Astrocyte (in vitro differentiated cells and primary cell): ENCODE results near the gene TRIP13. TPM values are rescaled to one million over a fixed set of nuclear protein-coding genes. Genes with fewer than 3 reads are reported as not detected.

Experiments used
- DNase-seq: peaks from one replicate; pipeline ENCODE4 v3.0.0-alpha.2; 2010; ENCODE audit warnings: low read depth
- FAIRE-seq: peaks from 2 replicates; lab custom pipeline; 2011; peaks lifted over from hg19 to GRCh38; lab: Jason Lieb, UNC
- H2AFZ ChIP-seq: 2 replicates; pipeline ENCODE4 v1.6.0; 2012; ENCODE audit warnings: low read depth, low read length, inconsistent platforms
- H3K27ac ChIP-seq: 2 replicates; pipeline ENCODE4 v1.5.1; 2011; ENCODE audit warnings: low read depth, low read length, inconsistent platforms
- H3K27me3 ChIP-seq: 2 replicates; pipeline ENCODE4 v1.6.0; 2011; ENCODE audit warnings: low read length, inconsistent platforms; ENCODE audit not compliant: insufficient read depth
- H3K36me3 ChIP-seq: 2 replicates; pipeline ENCODE4 v1.5.1; 2011; ENCODE audit warnings: low read length, inconsistent platforms; ENCODE audit not compliant: insufficient read depth
- H3K4me1 ChIP-seq: 2 replicates; pipeline ENCODE4 v1.5.1; 2011; ENCODE audit warnings: low read length, inconsistent platforms; ENCODE audit not compliant: insufficient read depth
- H3K4me2 ChIP-seq: 2 replicates; pipeline ENCODE4 v1.6.0; 2012; ENCODE audit warnings: low read length, inconsistent platforms
- H3K4me3 ChIP-seq: 2 replicates; pipeline ENCODE4 v1.5.1; 2011; ENCODE audit warnings: low read depth, mild to moderate bottlenecking, low read length, inconsistent platforms; ENCODE audit not compliant: insufficient read depth
- H3K79me2 ChIP-seq: 2 replicates; pipeline ENCODE4 v1.6.0; 2012; ENCODE audit warnings: mild to moderate bottlenecking, low read length, inconsistent platforms; ENCODE audit not compliant: insufficient read depth
- H3K9ac ChIP-seq: 2 replicates; pipeline ENCODE4 v1.6.0; 2012; ENCODE audit warnings: mild to moderate bottlenecking, low read length, inconsistent platforms
- H3K9me3 ChIP-seq: 2 replicates; pipeline ENCODE4 v1.5.1; 2012; ENCODE audit warnings: low read depth, mild to moderate bottlenecking, low read length, inconsistent platforms; ENCODE audit not compliant: insufficient read depth
- H4K20me1 ChIP-seq: 2 replicates; pipeline ENCODE4 v1.6.0; 2012; ENCODE audit warnings: low read length, inconsistent platforms; ENCODE audit not compliant: insufficient read depth
- H3K27ac Mint-ChIP-seq: one replicate; pipeline ENCODE4 v1.8.0; 2021; ENCODE audit warnings: mild to moderate bottlenecking, mixed read lengths; ENCODE audit not compliant: unreplicated experiment
- H3K27me3 Mint-ChIP-seq: one replicate; pipeline ENCODE4 v1.8.0; 2021; ENCODE audit warnings: low read depth, mixed read lengths; ENCODE audit not compliant: unreplicated experiment
- H3K36me3 Mint-ChIP-seq: one replicate; pipeline ENCODE4 v1.8.0; 2021; ENCODE audit warnings: low read depth, mixed read lengths; ENCODE audit not compliant: unreplicated experiment
- H3K4me1 Mint-ChIP-seq: one replicate; pipeline ENCODE4 v1.8.0; 2021; ENCODE audit warnings: low read depth, mixed read lengths; ENCODE audit not compliant: unreplicated experiment
- H3K4me3 Mint-ChIP-seq: one replicate; pipeline ENCODE4 v1.8.0; 2021; ENCODE audit warnings: mild to moderate bottlenecking, moderate library complexity, mixed read lengths; ENCODE audit not compliant: unreplicated experiment
- H3K9me3 Mint-ChIP-seq: one replicate; pipeline ENCODE4 v1.8.0; 2021; ENCODE audit warnings: mild to moderate bottlenecking, mixed read lengths; ENCODE audit not compliant: unreplicated experiment
- CTCF ChIP-seq: IDR thresholded peaks from 2 replicates; pipeline ENCODE4 v1.5.1; 2011; ENCODE audit warnings: low read depth, mild to moderate bottlenecking, inconsistent platforms, low read length, moderate library complexity; ENCODE audit not compliant: insufficient read depth
- EZH2 ChIP-seq: IDR thresholded peaks from 2 replicates; pipeline ENCODE4 v1.6.1; 2012; ENCODE audit warnings: mild to moderate bottlenecking, low read length, inconsistent platforms; ENCODE audit not compliant: insufficient read depth
- total RNA-seq: library from RNA; stranded (reverse); gene quantifications from 2 replicates; pipeline ENCODE4 v1.2.1, GENCODE V29; 2021

TRIP13 gene
- total RNA-seq, 1 donor from 2014 or later, result 7.3 TPM

DNA sequence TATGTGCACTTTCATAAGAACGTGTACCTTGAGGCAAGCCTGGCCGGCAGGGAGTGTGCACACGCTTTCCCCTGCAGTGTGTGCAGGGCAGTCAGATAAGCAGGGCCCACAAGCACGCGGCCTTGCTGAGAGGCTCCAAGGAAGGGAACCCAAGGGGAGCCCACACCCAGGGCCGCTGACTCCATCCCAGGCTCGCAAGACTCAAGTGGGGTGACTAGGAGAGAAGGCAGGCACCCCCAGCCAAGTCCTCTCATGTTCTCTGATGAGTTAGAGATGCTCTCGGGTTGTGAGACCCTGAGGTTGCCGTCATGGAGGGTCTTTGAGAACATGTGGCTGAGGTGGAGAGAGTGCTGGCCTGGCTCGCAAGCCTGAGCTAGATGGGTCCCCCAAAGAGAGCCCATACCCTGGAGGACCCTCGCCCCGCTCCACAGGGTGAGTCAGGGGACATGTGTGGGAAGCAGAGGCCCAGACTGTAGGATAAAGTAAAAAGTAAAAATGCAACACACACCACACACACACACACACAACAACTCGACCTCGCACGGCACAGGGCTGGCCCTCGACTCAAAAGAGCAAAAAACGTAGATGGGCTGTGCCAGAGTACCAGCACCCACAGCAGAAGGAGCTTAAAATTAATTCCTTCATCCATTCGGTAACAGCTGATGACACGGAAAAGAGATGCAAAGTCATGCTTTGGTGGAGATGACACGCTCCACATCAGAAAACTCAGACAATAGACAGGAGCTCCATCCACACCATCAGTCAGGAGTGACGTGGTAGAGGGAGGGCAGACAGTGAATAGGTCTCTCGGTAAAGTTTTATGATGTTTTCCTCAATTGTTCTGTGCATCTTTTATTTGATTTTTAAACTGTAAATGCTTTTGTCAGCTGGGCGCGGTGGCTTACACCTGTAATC is 61.1 kb downstream of the TRIP13 start:
- TF ChIP-seq EZH2 (no peak), CTCF (no peak)
- Histone ChIP-seq H3K36me3 (no peaks in the 10 kb centered on the region), H3K4me3 (no peak overlapping the region), H2AFZ (no peak overlapping the region), H3K79me2 (no peaks in the 10 kb centered on the region), H3K9me3 (peaks cover 19% of the 10 kb centered on the region), H3K27ac (no peak overlapping the region), H4K20me1 (peaks cover 22% of the 10 kb centered on the region), H3K4me1 (peaks cover 29% of the 10 kb centered on the region), H3K4me2 (no peak overlapping the region), H3K9ac (no peak overlapping the region), H3K27me3 (peaks cover 63% of the 10 kb centered on the region)
- Mint-ChIP-seq H3K36me3 (peaks cover 5% of the 10 kb centered on the region), H3K4me1 (peaks cover 16% of the 10 kb centered on the region), H3K4me3 (no peak overlapping the region), H3K27me3 (peaks cover 62% of the 10 kb centered on the region), H3K9me3 (peaks cover 10% of the 10 kb centered on the region), H3K27ac (peak overlapping the region; percentile 81)
- DNase-seq (no peak), FAIRE-seq (no peak)

DNA sequence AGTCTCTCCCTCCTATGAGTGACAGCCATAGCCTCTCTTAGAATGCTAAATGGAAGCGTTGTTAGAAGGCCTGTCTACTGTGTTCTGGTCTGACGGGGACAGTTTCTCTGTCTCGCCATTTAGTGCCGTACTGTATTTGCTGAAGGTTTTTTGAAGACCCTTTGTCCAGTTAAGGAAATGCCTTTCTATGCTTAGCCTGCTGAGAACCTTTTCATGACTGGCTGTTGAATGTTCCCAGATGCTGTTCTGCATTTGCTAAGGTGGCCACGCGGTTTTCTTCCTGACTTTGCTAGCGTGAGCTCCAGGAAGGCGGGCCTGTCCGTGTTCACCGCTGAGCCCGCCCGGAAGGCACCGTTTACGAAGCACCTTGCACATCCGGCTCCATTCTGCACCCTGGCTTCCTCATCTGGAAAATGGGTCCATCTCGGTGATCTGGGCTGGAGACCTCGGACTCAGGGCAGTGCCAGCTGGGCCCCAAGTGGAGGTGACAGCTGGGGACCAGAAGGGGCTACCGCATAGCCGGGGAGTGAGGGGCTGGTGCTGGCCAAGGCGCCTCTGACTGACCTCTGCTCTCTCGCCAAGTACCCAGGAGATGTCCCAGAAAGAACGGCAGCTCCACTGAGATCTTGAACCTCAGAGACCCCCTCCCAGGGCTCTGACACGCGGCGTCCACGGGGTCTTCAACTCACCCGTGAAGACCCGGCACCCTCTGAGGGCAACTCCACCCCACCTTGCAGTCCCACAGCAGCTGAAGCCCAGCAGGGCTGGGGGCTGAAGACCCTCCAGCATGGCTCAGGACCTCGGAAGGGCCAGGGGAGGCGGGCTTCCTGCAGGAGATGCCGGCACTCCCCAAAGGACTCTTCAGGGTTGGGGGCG is 63.4 kb downstream of the TRIP13 start:
- peak overlapping the region; percentile 83 for H3K4me2 ChIP-seq

More for the DNA sequence above, 63.4 kb downstream of the TRIP13 start:
- FAIRE-seq (no peak), DNase-seq (no peak)
- Histone ChIP-seq H3K4me1 (peaks cover 32% of the 10 kb centered on the region), H3K9me3 (peaks cover 4% of the 10 kb centered on the region), H3K9ac (no peak overlapping the region), H2AFZ (no peak overlapping the region), H3K79me2 (no peaks in the 10 kb centered on the region), H3K36me3 (no peaks in the 10 kb centered on the region), H4K20me1 (peaks cover 24% of the 10 kb centered on the region), H3K4me3 (no peak overlapping the region), H3K27ac (no peak overlapping the region), H3K27me3 (peaks cover 48% of the 10 kb centered on the region)
- Mint-ChIP-seq H3K9me3 (peaks cover 6% of the 10 kb centered on the region), H3K36me3 (peaks cover 3% of the 10 kb centered on the region), H3K4me1 (peaks cover 18% of the 10 kb centered on the region), H3K27ac (peak overlapping the region; percentile 64), H3K4me3 (no peak overlapping the region), H3K27me3 (peaks cover 55% of the 10 kb centered on the region)
- TF ChIP-seq CTCF (no peak), EZH2 (no peak)
